ENCODE data around the gene COL24A1. TPM values are rescaled to one million over a fixed set of nuclear protein-coding genes. Genes with fewer than 3 reads are reported as not detected.

Gene COL24A1
- total and polyA plus RNA-seq, 2 of the 13 experiments (the other 11 are each of a cell fraction or from before 2014, with no cell fraction given), result 0.04 to 0.13 TPM

GRCh38 chr1:85681087-85681486 is 475.5 kb downstream of the COL24A1 start (continued):
- TF ChIP-seq ZFP36 (IDR thresholded peaks at IDR 0.05; ENCODE audit: borderline replicate concordance, low read depth, low read length, partially characterized antibody) (no peak), BHLHE40 (IDR thresholded peaks at IDR 0.05; ENCODE audit: low read length) (no peak; the same call in 1 of the 2 replicates), CENPX (CRISPR knock-in tag; IDR thresholded peaks at IDR 0.05) (no peak), ZNF720 (CRISPR knock-in tag; IDR thresholded peaks at IDR 0.05) (no peak), ZNF350 (CRISPR knock-in tag; IDR thresholded peaks at IDR 0.05; ENCODE audit: borderline replicate concordance, low read depth) (no peak), HMGA1 (CRISPR knock-in tag; conservative IDR thresholded peaks at IDR 0.05) (no peak), JUN (CRISPR knock-in tag; IDR thresholded peaks at IDR 0.05) (no peak), GTF3A (CRISPR knock-in tag; conservative IDR thresholded peaks at IDR 0.05) (no peak), TCF7L2 (IDR thresholded peaks at IDR 0.05; ENCODE audit: low read depth, low read length) (no peak), KDM2A (CRISPR knock-in tag; IDR thresholded peaks at IDR 0.05; ENCODE audit: borderline replicate concordance, low read depth) (no peak), RFX3 (CRISPR knock-in tag; IDR thresholded peaks at IDR 0.05) (peak; percentile 81), HMG20A (CRISPR knock-in tag; IDR thresholded peaks at IDR 0.05; ENCODE audit: borderline replicate concordance) (peak; percentile 58; the same call in 1 of the 2 replicates), ZBTB14 (CRISPR knock-in tag; IDR thresholded peaks at IDR 0.05) (no peak), AHR (CRISPR knock-in tag; IDR thresholded peaks at IDR 0.05) (no peak), SMAD3 (CRISPR knock-in tag; IDR thresholded peaks at IDR 0.05) (no peak)
- TF ChIP-seq, protein P1, sequence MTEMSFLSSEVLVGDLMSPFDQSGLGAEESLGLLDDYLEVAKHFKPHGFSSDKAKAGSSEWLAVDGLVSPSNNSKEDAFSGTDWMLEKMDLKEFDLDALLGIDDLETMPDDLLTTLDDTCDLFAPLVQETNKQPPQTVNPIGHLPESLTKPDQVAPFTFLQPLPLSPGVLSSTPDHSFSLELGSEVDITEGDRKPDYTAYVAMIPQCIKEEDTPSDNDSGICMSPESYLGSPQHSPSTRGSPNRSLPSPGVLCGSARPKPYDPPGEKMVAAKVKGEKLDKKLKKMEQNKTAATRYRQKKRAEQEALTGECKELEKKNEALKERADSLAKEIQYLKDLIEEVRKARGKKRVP (CRISPR knock-in tag; IDR thresholded peaks at IDR 0.05), result no peak
- TF ChIP-seq, protein P2, sequence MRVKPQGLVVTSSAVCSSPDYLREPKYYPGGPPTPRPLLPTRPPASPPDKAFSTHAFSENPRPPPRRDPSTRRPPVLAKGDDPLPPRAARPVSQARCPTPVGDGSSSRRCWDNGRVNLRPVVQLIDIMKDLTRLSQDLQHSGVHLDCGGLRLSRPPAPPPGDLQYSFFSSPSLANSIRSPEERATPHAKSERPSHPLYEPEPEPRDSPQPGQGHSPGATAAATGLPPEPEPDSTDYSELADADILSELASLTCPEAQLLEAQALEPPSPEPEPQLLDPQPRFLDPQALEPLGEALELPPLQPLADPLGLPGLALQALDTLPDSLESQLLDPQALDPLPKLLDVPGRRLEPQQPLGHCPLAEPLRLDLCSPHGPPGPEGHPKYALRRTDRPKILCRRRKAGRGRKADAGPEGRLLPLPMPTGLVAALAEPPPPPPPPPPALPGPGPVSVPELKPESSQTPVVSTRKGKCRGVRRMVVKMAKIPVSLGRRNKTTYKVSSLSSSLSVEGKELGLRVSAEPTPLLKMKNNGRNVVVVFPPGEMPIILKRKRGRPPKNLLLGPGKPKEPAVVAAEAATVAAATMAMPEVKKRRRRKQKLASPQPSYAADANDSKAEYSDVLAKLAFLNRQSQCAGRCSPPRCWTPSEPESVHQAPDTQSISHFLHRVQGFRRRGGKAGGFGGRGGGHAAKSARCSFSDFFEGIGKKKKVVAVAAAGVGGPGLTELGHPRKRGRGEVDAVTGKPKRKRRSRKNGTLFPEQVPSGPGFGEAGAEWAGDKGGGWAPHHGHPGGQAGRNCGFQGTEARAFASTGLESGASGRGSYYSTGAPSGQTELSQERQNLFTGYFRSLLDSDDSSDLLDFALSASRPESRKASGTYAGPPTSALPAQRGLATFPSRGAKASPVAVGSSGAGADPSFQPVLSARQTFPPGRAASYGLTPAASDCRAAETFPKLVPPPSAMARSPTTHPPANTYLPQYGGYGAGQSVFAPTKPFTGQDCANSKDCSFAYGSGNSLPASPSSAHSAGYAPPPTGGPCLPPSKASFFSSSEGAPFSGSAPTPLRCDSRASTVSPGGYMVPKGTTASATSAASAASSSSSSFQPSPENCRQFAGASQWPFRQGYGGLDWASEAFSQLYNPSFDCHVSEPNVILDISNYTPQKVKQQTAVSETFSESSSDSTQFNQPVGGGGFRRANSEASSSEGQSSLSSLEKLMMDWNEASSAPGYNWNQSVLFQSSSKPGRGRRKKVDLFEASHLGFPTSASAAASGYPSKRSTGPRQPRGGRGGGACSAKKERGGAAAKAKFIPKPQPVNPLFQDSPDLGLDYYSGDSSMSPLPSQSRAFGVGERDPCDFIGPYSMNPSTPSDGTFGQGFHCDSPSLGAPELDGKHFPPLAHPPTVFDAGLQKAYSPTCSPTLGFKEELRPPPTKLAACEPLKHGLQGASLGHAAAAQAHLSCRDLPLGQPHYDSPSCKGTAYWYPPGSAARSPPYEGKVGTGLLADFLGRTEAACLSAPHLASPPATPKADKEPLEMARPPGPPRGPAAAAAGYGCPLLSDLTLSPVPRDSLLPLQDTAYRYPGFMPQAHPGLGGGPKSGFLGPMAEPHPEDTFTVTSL (CRISPR knock-in tag; IDR thresholded peaks at IDR 0.05; ENCODE audit: borderline replicate concordance), result peak; percentile 82; the same call in 1 of the 2 replicates
- TF ChIP-seq, protein P3, sequence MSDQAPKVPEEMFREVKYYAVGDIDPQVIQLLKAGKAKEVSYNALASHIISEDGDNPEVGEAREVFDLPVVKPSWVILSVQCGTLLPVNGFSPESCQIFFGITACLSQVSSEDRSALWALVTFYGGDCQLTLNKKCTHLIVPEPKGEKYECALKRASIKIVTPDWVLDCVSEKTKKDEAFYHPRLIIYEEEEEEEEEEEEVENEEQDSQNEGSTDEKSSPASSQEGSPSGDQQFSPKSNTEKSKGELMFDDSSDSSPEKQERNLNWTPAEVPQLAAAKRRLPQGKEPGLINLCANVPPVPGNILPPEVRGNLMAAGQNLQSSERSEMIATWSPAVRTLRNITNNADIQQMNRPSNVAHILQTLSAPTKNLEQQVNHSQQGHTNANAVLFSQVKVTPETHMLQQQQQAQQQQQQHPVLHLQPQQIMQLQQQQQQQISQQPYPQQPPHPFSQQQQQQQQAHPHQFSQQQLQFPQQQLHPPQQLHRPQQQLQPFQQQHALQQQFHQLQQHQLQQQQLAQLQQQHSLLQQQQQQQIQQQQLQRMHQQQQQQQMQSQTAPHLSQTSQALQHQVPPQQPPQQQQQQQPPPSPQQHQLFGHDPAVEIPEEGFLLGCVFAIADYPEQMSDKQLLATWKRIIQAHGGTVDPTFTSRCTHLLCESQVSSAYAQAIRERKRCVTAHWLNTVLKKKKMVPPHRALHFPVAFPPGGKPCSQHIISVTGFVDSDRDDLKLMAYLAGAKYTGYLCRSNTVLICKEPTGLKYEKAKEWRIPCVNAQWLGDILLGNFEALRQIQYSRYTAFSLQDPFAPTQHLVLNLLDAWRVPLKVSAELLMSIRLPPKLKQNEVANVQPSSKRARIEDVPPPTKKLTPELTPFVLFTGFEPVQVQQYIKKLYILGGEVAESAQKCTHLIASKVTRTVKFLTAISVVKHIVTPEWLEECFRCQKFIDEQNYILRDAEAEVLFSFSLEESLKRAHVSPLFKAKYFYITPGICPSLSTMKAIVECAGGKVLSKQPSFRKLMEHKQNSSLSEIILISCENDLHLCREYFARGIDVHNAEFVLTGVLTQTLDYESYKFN (CRISPR knock-in tag; conservative IDR thresholded peaks at IDR 0.05), result peak; percentile 91
